Heart left ventricle (tissue), 16 donors: ENCODE data around the gene SCAMP3. TPM values are rescaled to one million over a fixed set of nuclear protein-coding genes. Genes with fewer than 3 reads are reported as not detected.

ENCODE experiments used
- ATAC-seq, 4 donors: fragments of 200-7000 bp; cut with Tn5 transposase; one replicate each; pipeline ENCODE4 v1.9.1; 2020 to 2022; ENCODE audit warnings: moderate library complexity in 4 of 4, mild to moderate bottlenecking in 3 of 4, moderate number of reproducible peaks in 1 of 4
- DNase-seq, 5 donors: peaks; one replicate each; pipeline ENCODE4 v3.0.0-alpha.2; 2020
- H3K27ac ChIP-seq, 12 donors: fragments of 200-600 bp; sonication (generic) in 4 of 12; one replicate each; pipeline versions ENCODE4 v1.5.0 to v1.8.0; 2016 to 2022; ENCODE audit warnings: mild to moderate bottlenecking in 2 of 12
- H3K27me3 ChIP-seq, 9 donors: fragments of 200-600 bp; sonication (generic) in 2 of 9; one replicate each; pipeline versions ENCODE4 v1.5.1 to v1.8.0; 2016 to 2022; ENCODE audit warnings: mild to moderate bottlenecking in 3 of 9
- H3K36me3 ChIP-seq, 9 donors: fragments of 200-600 bp; sonication (generic) in 2 of 9; one replicate each; pipeline versions ENCODE4 v1.5.0 to v1.8.0; 2018 to 2022; ENCODE audit warnings: mild to moderate bottlenecking in 2 of 9
- H3K4me1 ChIP-seq, 12 donors: fragments of 200-600 bp; sonication (generic) in 4 of 12; one replicate each; pipeline versions ENCODE4 v1.5.0 to v1.8.0; 2016 to 2022; ENCODE audit warnings: mild to moderate bottlenecking in 3 of 12
- H3K4me3 ChIP-seq, 12 donors: fragments of 200-600 bp; sonication (generic) in 4 of 12; one replicate each; pipeline versions ENCODE4 v1.5.0 to v1.8.0; 2017 to 2022; ENCODE audit warnings: mild to moderate bottlenecking in 9 of 12, moderate library complexity in 4 of 12
- H3K9me3 ChIP-seq, 12 donors: fragments of 200-600 bp; sonication (generic) in 4 of 12; one replicate each; pipeline versions ENCODE4 v1.5.0 to v1.8.0; 2016 to 2022; ENCODE audit warnings: mild to moderate bottlenecking in 1 of 12
- POLR2A ChIP-seq, 2 donors: fragments of 450-650 bp; IDR thresholded peaks; one replicate each; pipeline ENCODE4 v1.6.1; 2017; ENCODE audit warnings: antibody characterized with exemption in 2 of 2, mild to moderate bottlenecking in 2 of 2, moderate library complexity in 2 of 2
- WGBS, 4 donors: extraction: QIAGEN DNeasy Blood & Tissue Kit in 2 of 4; methylation state at CpG; one replicate each; pipeline versions ENCODE4 v1.1.5 to v1.1.7; 2013 to 2018; 5-methylcytosine and 5-hydroxymethylcytosine counted together
- intact Hi-C, 10 donors: fragments of 100-400 bp; cut with DNase I; formaldehyde crosslinking; loops; one replicate each; pipeline versions ENCODE4 v1.11.1 to v1.14.2; 2022
- polyA plus RNA-seq, 2 donors: library from polyadenylated mRNA; stranded (reverse); fragments of 200-250 nt; gene quantifications; one replicate each; pipeline ENCODE4 v1.2.3, GENCODE V29; 2013
- total RNA-seq, 9 donors: library from RNA; depleted of rRNA in 2 of 9; stranded (reverse); fragments of >200 nt in 2 of 9; fragmentation: NEBNext Ultra II Directional in 3 of 9; extraction: Animal tissue kit (Norgen Biotek cat#: 25700) in 3 of 9; gene quantifications; one replicate each; pipeline versions ENCODE4 v1.1.0 to v1.2.4, GENCODE V29; 2016 to 2023
- TF ChIP-seq, protein P1 (sequence below), 12 donors: fragments of 200-600 bp; sonication (generic) in 4 of 12; IDR thresholded peaks; one replicate each; pipeline versions ENCODE4 v1.5.0 to v1.8.0; 2018 to 2022; ENCODE audit warnings: antibody characterized with exemption in 12 of 12, mild to moderate bottlenecking in 5 of 12
- donor health status: ischemic (EF 13 %, LVEDD 7.1; RV severe dilation, severe dysfunction).
- donor health status: healthy with polysubstance abuse.
- donor health status: DM: no; HTN: yes; CAD: no.
- donor health status: DM: no; HTN: no; CAD: no.
- donor health status: ischemic (EF 25% LVEDD 6.9; RV normal size, moderate dysfunction).
- donor health status: ischemic (EF 25% LVEDD 5.7; RV mildly dilated, moderate dysfunction).
- donor health status: healthy.
- donor health status: DM: yes; HTN: yes; CAD: no.
- donor health status: ischemic (EF 35%, LVEDD 5.7; RV mildly dilated, moderate dysfunction).
- donor health status: nonischemic (EF 11% LVEDD 7.7; RV severe dilation, severe dysfunction).
- donor health status: DM: yes; HTN: yes; CAD: no.
- donor health status: PGD.
- donor health status: ischemic (EF 29% LVEDD 5.4; RV normal size, mild dysfunction).
- donor health status: nonischemic (EF 23%, LVEDD 6.1; RV moderate dilation, normal function).

Gene SCAMP3
- total and polyA plus RNA-seq, 11 donors = 51.2 to 123 (median 65.8) TPM

DNA sequence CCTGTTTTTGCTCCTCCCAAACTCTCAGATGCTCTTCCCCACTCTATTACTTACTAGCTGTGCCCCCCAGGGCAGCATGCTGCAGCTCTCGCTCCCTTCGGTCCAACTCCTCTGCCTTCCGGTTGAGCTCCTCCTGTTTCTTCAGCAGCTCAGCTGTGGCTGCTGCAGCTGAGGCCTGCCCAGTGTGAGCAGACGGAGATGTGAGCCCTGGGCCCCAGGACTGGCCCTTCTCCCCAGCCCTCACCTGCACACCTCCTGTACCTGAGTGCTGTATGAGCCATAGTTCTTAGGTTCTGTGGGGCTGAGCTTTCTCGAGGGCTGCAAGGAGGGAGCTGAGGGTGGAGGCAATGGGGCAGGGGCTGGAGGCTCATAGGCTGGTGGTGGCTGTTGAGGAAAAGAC lies 1.9 kb downstream of the SCAMP3 start:
- DNase-seq (no peak), ATAC-seq (no peak)
- H3K4me1 ChIP-seq = peaks cover 6 to 33% (median 27%) of the 10 kb centered on the region in 12 donors
- H3K4me3 ChIP-seq = no peak overlapping the region
- no peak overlapping the region for H3K27ac ChIP-seq
- intact Hi-C loops = loop anchor here in 1 of 10 donors (5.0 kb wide), 1 partner anchor 47 kb away; the partner anchor contains the start of gene FDPS
- WGBS, 4 donors = 92 to 98% (median 95%) methylated on average over 5 of the region's 5 CpGs
- TF ChIP-seq, protein P1, sequence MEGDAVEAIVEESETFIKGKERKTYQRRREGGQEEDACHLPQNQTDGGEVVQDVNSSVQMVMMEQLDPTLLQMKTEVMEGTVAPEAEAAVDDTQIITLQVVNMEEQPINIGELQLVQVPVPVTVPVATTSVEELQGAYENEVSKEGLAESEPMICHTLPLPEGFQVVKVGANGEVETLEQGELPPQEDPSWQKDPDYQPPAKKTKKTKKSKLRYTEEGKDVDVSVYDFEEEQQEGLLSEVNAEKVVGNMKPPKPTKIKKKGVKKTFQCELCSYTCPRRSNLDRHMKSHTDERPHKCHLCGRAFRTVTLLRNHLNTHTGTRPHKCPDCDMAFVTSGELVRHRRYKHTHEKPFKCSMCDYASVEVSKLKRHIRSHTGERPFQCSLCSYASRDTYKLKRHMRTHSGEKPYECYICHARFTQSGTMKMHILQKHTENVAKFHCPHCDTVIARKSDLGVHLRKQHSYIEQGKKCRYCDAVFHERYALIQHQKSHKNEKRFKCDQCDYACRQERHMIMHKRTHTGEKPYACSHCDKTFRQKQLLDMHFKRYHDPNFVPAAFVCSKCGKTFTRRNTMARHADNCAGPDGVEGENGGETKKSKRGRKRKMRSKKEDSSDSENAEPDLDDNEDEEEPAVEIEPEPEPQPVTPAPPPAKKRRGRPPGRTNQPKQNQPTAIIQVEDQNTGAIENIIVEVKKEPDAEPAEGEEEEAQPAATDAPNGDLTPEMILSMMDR (IDR thresholded peaks at IDR 0.05) = no peak
- no peaks in the 10 kb centered on the region for H3K9me3 ChIP-seq
- no peaks in the 10 kb centered on the region for H3K27me3 ChIP-seq
- H3K36me3 ChIP-seq = peaks cover 0 to 64% (median 55%) of the 10 kb centered on the region in 9 donors

DNA sequence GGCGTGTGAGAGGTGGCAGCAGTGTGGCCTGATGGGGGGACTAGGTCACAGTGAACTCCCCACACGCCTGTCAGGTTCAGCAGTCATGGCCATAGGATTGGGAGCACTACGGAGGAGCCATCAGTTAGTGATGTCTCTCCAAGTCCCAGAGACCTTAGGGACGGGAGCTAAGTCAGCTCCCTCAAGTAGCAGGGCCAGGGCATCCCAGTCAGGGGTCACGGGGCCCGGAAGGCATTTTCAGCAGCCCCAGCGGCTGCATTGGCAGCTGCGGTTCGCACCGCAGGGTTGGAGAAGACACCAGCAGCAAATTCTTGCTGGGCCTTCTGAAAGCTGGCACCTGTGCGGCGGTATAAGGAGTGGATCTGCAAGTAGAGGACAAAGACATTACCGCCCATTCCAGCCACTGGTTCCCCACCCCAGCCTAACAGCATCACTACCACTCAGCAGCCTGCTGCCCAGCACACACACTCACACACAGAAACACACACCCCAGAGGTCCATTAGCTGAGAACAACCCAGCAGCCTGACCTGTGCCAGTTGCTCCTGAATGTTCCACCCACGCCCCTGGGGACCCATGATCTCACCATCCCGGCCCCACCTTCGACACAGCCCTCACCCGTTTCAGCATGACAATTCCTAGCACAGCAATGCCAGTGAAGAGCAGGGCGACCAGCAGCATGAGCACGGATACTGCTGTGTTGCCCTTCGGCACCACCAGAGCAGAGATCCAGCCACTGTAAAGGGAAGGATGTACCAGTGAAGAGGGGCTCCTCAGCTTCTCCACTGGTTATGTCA lies 5.9 kb downstream of the SCAMP3 start:
- intact Hi-C loops = loop anchor here in 3 of 10 donors (10.0 kb wide), 2 partner anchors 249 to 329 kb away; no protein-coding TSS in a partner anchor
- Histone ChIP-seq H3K27me3 (no peaks in the 10 kb centered on the region), H3K4me3 (peak overlapping the region in 11 of 12 donors; percentile 67 to 97 (median 90)), H3K4me1 (peaks cover 5 to 41% (median 30%) of the 10 kb centered on the region in 12 donors), H3K36me3 (peaks cover 0 to 40% (median 30%) of the 10 kb centered on the region in 9 donors), H3K27ac (peak overlapping the region; percentile 89 to 99 (median 96)), H3K9me3 (no peaks in the 10 kb centered on the region)
- no peak for TF ChIP-seq POLR2A (IDR thresholded peaks at IDR 0.05)
- TF ChIP-seq, protein P1 (IDR thresholded peaks at IDR 0.05) = no peak
- 74 to 84% (median 78%) methylated on average over 17 to 20 of the region's 20 CpGs for WGBS, 4 donors
- peak in 1 of 4 donors; percentile 4 for ATAC-seq
- DNase-seq = peak in 1 of 5 donors; percentile 18

DNA sequence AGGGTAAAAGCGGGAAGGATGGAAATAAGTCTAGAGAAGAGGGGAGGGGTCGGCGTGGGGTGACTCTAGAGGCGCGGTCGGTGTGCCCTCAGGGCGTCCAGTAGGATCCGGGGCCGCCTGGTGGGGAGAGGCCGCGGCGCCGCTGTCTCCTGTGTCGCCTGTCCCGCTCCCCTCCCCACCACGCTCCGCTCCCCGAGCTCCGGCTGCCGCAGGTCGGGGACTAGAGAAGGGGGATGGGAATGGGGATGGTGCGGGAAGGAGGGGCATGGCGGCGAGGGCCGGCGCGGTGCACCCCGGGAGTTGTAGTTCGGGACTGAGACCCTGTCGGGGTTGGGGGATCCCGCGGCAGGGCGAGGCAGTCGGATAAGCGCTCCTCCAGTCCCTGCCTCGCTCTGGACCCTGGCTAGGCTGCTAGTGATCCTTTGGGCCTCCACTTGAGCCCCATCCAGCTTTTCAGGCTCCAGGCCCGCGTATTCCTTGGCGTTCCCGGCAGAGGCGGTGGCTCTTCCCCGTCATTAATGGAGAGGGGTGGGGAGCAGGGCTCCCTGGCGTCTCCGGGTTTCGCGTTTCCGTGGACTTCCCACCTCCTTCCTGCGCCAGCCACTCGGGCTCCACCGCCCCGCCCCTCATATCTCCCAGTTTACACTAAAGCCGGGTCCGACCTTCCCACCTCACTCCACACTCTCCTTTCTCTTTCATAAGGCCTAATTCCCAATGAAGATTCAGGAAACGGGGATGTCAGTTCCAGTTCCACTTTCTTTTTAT lies 6.7 kb downstream of the SCAMP3 start, which contains the start of gene ENTREP3:
TSS of gene ENTREP3 (minus strand) at position 241 of the 765 bp plus-strand sequence. CDS start 606 bp downstream, outside the sequence.
- Histone ChIP-seq H3K27ac (peak within 1 kb of the TSS; percentile 89 to 99 (median 96)), H3K4me1 (peaks cover 5 to 40% (median 32%) of the 10 kb centered on the region in 12 donors), H3K36me3 (peaks cover 0 to 39% (median 30%) of the 10 kb centered on the region in 9 donors), H3K4me3 (peak within 1 kb of the TSS; percentile 67 to 97 (median 87)), H3K27me3 (no peaks in the 10 kb centered on the region), H3K9me3 (no peaks in the 10 kb centered on the region)
- TF ChIP-seq, protein P1 (IDR thresholded peaks at IDR 0.05) = peak in 2 of 12 donors; percentile 12 to 16
- TF ChIP-seq POLR2A (IDR thresholded peaks at IDR 0.05) = peak in 1 of 2 donors; percentile 60
- peak; percentile 91 to 94 (median 92) for DNase-seq
- intact Hi-C loops = loop anchor here in 3 of 10 donors (2.0 to 10.0 kb wide), 3 partner anchors 53 to 329 kb away; partner anchors contain the start of gene FDPS (in 1 of the 3)
- ATAC-seq = peak; percentile 79 to 94 (median 92)
- 1 to 3% (median 2%) methylated on average over 45 to 54 of the region's 54 CpGs for WGBS, 4 donors
